ENCODE results near the gene RUSC1.

The RUSC1 gene

GRCh38 chr1:155319536-155319935 is 1.2 kb upstream of the RUSC1 start:
- POLR2A ChIA-PET, result interaction anchor here (1.6 kb wide), 1 partner anchor 10 kb away, joined by 3 read pairs; no protein-coding TSS in a partner anchor
- Histone ChIP-seq H3K4me3 (ENCODE audit: low read depth, low read length) (no peak overlapping the region), H3K4me1 (ENCODE audit: control insufficient read depth, insufficient read depth, low read length) (no peaks in the 10 kb centered on the region), H3K36me3 (ENCODE audit: control insufficient read depth in 2 of 2, insufficient read depth in 1 of 2, low read length in 2 of 2) (peaks cover 24 to 59% of the 10 kb centered on the region in 2 experiments), H3K9me3 (ENCODE audit: control insufficient read depth, insufficient read depth, low read depth, low read length) (no peaks in the 10 kb centered on the region), H3K27ac (ENCODE audit: extremely low read depth, low read depth, low read length) (0 out of 2 replicates have a peak overlapping the region, but pooled peaks have one; percentile 13)
- TF ChIP-seq ZNF2 (tag by site-specific recombination; IDR thresholded peaks at IDR 0.05) (no peak), OSR2 (tag by site-specific recombination; IDR thresholded peaks at IDR 0.05) (no peak), ZNF600 (tag by site-specific recombination; IDR thresholded peaks at IDR 0.05) (peak; percentile 36; the same call in 1 of the 2 replicates)
- CTCF ChIA-PET, result interaction anchor here (0.7 kb wide), 1 partner anchor 69 kb away, joined by 3 read pairs; no protein-coding TSS in a partner anchor

- ChIA-PET POLR2A (interaction anchor here (1.6 kb wide), 1 partner anchor 10 kb away, joined by 3 read pairs; no protein-coding TSS in a partner anchor), CTCF (interaction anchor here (0.6 to 0.7 kb wide), 2 partner anchors 70 to 151 kb away, joined by 3 read pairs; no protein-coding TSS in a partner anchor)
- no peaks in the 10 kb centered on the region for H3K9me3 ChIP-seq (ENCODE audit: control insufficient read depth, insufficient read depth, low read depth, low read length)
- H3K4me1 ChIP-seq (ENCODE audit: control insufficient read depth, insufficient read depth, low read length), result no peaks in the 10 kb centered on the region
- H3K36me3 ChIP-seq (ENCODE audit: control insufficient read depth in 2 of 2, insufficient read depth in 1 of 2, low read length in 2 of 2), result peaks cover 17 to 53% of the 10 kb centered on the region in 2 experiments; a peak in 2 of 3 replicates
- TF ChIP-seq ZNF274 (IDR thresholded peaks at IDR 0.05; ENCODE audit: low read length) (no peak), ZNF274 (tag by site-specific recombination; IDR thresholded peaks at IDR 0.05; ENCODE audit: borderline replicate concordance) (no peak), ZNF26 (tag by site-specific recombination; IDR thresholded peaks at IDR 0.05) (no peak), IKZF3 (tag by site-specific recombination; IDR thresholded peaks at IDR 0.05) (0 out of 2 replicates have a peak, but pooled peaks have one; percentile 3)
- 0 out of 2 replicates have a peak overlapping the region, but pooled peaks have one; percentile 13 for H3K27ac ChIP-seq (ENCODE audit: extremely low read depth, low read depth, low read length)
- H3K4me3 ChIP-seq (ENCODE audit: low read depth, low read length), result no peak overlapping the region
Measured at GRCh38 chr1:155320252-155320651, 442 bp upstream of the RUSC1 start.

GRCh38 chr1:155321639-155322503 is 1.2 kb downstream of the RUSC1 start:
- Histone ChIP-seq H3K9me3 (ENCODE audit: control insufficient read depth, insufficient read depth, low read depth, low read length) (no peaks in the 10 kb centered on the region), H3K36me3 (ENCODE audit: control insufficient read depth in 2 of 2, insufficient read depth in 1 of 2, low read length in 2 of 2) (peaks cover 13 to 60% of the 10 kb centered on the region in 2 experiments; a peak in 2 of 3 replicates), H3K4me1 (ENCODE audit: control insufficient read depth, insufficient read depth, low read length) (0 out of 2 replicates have a peak, but pooled peaks cover 3% of the 10 kb centered on the region), H3K27ac (ENCODE audit: extremely low read depth, low read depth, low read length) (peak overlapping the region; percentile 7), H3K4me3 (ENCODE audit: low read depth, low read length) (no peak overlapping the region)
- CTCF ChIA-PET, result interaction anchor here (0.6 to 8.4 kb wide), 12 partner anchors 10 to 236 kb away, joined by 3 to 77 read pairs (median 4); partner anchors contain the start of genes HCN3 and MTX1
- POLR2A ChIA-PET, result interaction anchor here (0.8 to 4.4 kb wide), 7 partner anchors 8 to 241 kb away, joined by 3 to 32 read pairs (median 3); partner anchors contain the start of genes ASH1L, CLK2 and SCAMP3
- TF ChIP-seq ZNF146 (tag by site-specific recombination; IDR thresholded peaks at IDR 0.05), result no peak
- no peak for TF ChIP-seq GLI2 (tag by site-specific recombination; IDR thresholded peaks at IDR 0.05; ENCODE audit: borderline replicate concordance, low read depth)
- peak; percentile 74 for TF ChIP-seq ZBTB17 (tag by site-specific recombination; IDR thresholded peaks at IDR 0.05)
- no peak for TF ChIP-seq ZNF560 (tag by site-specific recombination; IDR thresholded peaks at IDR 0.05; ENCODE audit: borderline replicate concordance)
- no peak for TF ChIP-seq ZNF548 (tag by site-specific recombination; IDR thresholded peaks at IDR 0.05)
- no peak for TF ChIP-seq ZNF280D (tag by site-specific recombination; IDR thresholded peaks at IDR 0.05)
- TF ChIP-seq KLF1 (tag by site-specific recombination; IDR thresholded peaks at IDR 0.05), result no peak
- TF ChIP-seq ZEB2 (tag by site-specific recombination; IDR thresholded peaks at IDR 0.05), result no peak
- TF ChIP-seq ZNF423 (tag by site-specific recombination; IDR thresholded peaks at IDR 0.05), result no peak
- no peak for TF ChIP-seq PRDM1 (tag by site-specific recombination; IDR thresholded peaks at IDR 0.05)
- no peak for TF ChIP-seq ZNF596 (tag by site-specific recombination; IDR thresholded peaks at IDR 0.05)
- 0 out of 2 replicates have a peak, but pooled peaks have one; percentile 19 for TF ChIP-seq PATZ1 (tag by site-specific recombination; IDR thresholded peaks at IDR 0.05)
- TF ChIP-seq ZNF544 (tag by site-specific recombination; IDR thresholded peaks at IDR 0.05), result no peak
- TF ChIP-seq ZNF600 (tag by site-specific recombination; IDR thresholded peaks at IDR 0.05), result peak; percentile 43; the same call in 1 of the 2 replicates
- TF ChIP-seq ZNF335 (tag by site-specific recombination; conservative IDR thresholded peaks at IDR 0.05), result no peak
- no peak for TF ChIP-seq ZSCAN23 (tag by site-specific recombination; IDR thresholded peaks at IDR 0.05)
- no peak for TF ChIP-seq ZNF223 (tag by site-specific recombination; IDR thresholded peaks at IDR 0.05)
